ENCODE data around the gene ALG1L2.
"Not testable (repeated sequence)": the region's sequence is repeated elsewhere in the genome, so short reads cannot be mapped to it uniquely, and the experiment has no call there.

The ALG1L2 gene

GRCh38 chr3:130094491-130094941 is 12.9 kb downstream of the ALG1L2 start:
- H3K36me3 ChIP-seq (ENCODE audit: control insufficient read depth, insufficient read depth, low read length); H3K27me3 ChIP-seq (ENCODE audit: control insufficient read depth, insufficient read depth, low read length); H3K27ac ChIP-seq (ENCODE audit: low read depth, low read length); H3K9me3 ChIP-seq (ENCODE audit: control insufficient read depth, insufficient read depth, low read depth, low read length); H3K9ac ChIP-seq (ENCODE audit: low read length): not testable (repeated sequence)
- H3K4me3 ChIP-seq (ENCODE audit: low read depth, low read length), result 0 out of 2 replicates have a peak overlapping the region, but pooled peaks have one; percentile 8
- peaks cover 18% of the 10 kb centered on the region for H3K4me1 ChIP-seq (ENCODE audit: control insufficient read depth, insufficient read depth, low read length)

- H3K27ac ChIP-seq (ENCODE audit: low read depth, low read length); H3K36me3 ChIP-seq (ENCODE audit: control insufficient read depth, insufficient read depth, low read length); H3K9me3 ChIP-seq (ENCODE audit: control insufficient read depth, insufficient read depth, low read depth, low read length); H3K9ac ChIP-seq (ENCODE audit: low read length); H3K4me3 ChIP-seq (ENCODE audit: low read depth, low read length); H3K27me3 ChIP-seq (ENCODE audit: control insufficient read depth, insufficient read depth, low read length): not testable (repeated sequence)
- H3K4me1 ChIP-seq (ENCODE audit: control insufficient read depth, insufficient read depth, low read length), result peaks cover 18% of the 10 kb centered on the region
Measured at GRCh38 chr3:130095858-130096257, 14.2 kb downstream of the ALG1L2 start.

- not testable (repeated sequence) for H3K9ac ChIP-seq (ENCODE audit: low read length)
- peaks cover 18% of the 10 kb centered on the region for H3K4me1 ChIP-seq (ENCODE audit: control insufficient read depth, insufficient read depth, low read length)
Measured at GRCh38 chr3:130097096-130097495, 15.5 kb downstream of the ALG1L2 start.

GRCh38 chr3:130097690-130098638 is 16.3 kb downstream of the ALG1L2 start:
- H3K9me3 ChIP-seq (ENCODE audit: control insufficient read depth, insufficient read depth, low read depth, low read length); H3K36me3 ChIP-seq (ENCODE audit: control insufficient read depth, insufficient read depth, low read length); H3K4me3 ChIP-seq (ENCODE audit: low read depth, low read length); H3K9ac ChIP-seq (ENCODE audit: low read length); H3K27me3 ChIP-seq (ENCODE audit: control insufficient read depth, insufficient read depth, low read length); H3K27ac ChIP-seq (ENCODE audit: low read depth, low read length): not testable (repeated sequence)
- H3K4me1 ChIP-seq (ENCODE audit: control insufficient read depth, insufficient read depth, low read length), result peaks cover 18% of the 10 kb centered on the region

More at GRCh38 chr3:130097096-130097495, 15.5 kb downstream of the ALG1L2 start:
- not testable (repeated sequence) for H3K4me3 ChIP-seq (ENCODE audit: low read depth, low read length); H3K27me3 ChIP-seq (ENCODE audit: control insufficient read depth, insufficient read depth, low read length); H3K9me3 ChIP-seq (ENCODE audit: control insufficient read depth, insufficient read depth, low read depth, low read length); H3K36me3 ChIP-seq (ENCODE audit: control insufficient read depth, insufficient read depth, low read length); H3K27ac ChIP-seq (ENCODE audit: low read depth, low read length)

GRCh38 chr3:130098639-130099385 is 17.2 kb downstream of the ALG1L2 start:
- peaks cover 14% of the 10 kb centered on the region for H3K4me1 ChIP-seq (ENCODE audit: control insufficient read depth, insufficient read depth, low read length)
- H3K36me3 ChIP-seq (ENCODE audit: control insufficient read depth, insufficient read depth, low read length); H3K27ac ChIP-seq (ENCODE audit: low read depth, low read length); H3K4me3 ChIP-seq (ENCODE audit: low read depth, low read length); H3K9me3 ChIP-seq (ENCODE audit: control insufficient read depth, insufficient read depth, low read depth, low read length); H3K9ac ChIP-seq (ENCODE audit: low read length); H3K27me3 ChIP-seq (ENCODE audit: control insufficient read depth, insufficient read depth, low read length): not testable (repeated sequence)

GRCh38 chr3:130102545-130102944 is 20.9 kb downstream of the ALG1L2 start:
- H3K9ac ChIP-seq (ENCODE audit: low read length); H3K4me1 ChIP-seq (ENCODE audit: control insufficient read depth, insufficient read depth, low read length): not testable (repeated sequence)

GRCh38 chr3:130104191-130104590 is 22.6 kb downstream of the ALG1L2 start:
- H3K9me3 ChIP-seq (ENCODE audit: control insufficient read depth, insufficient read depth, low read depth, low read length); H3K36me3 ChIP-seq (ENCODE audit: control insufficient read depth, insufficient read depth, low read length); H3K9ac ChIP-seq (ENCODE audit: low read length); H3K4me1 ChIP-seq (ENCODE audit: control insufficient read depth, insufficient read depth, low read length); H3K27ac ChIP-seq (ENCODE audit: low read depth, low read length); H3K4me3 ChIP-seq (ENCODE audit: low read depth, low read length); H3K27me3 ChIP-seq (ENCODE audit: control insufficient read depth, insufficient read depth, low read length): not testable (repeated sequence)

More at GRCh38 chr3:130102545-130102944, 20.9 kb downstream of the ALG1L2 start:
- not testable (repeated sequence) for H3K27ac ChIP-seq (ENCODE audit: low read depth, low read length); H3K36me3 ChIP-seq (ENCODE audit: control insufficient read depth, insufficient read depth, low read length); H3K9me3 ChIP-seq (ENCODE audit: control insufficient read depth, insufficient read depth, low read depth, low read length); H3K27me3 ChIP-seq (ENCODE audit: control insufficient read depth, insufficient read depth, low read length); H3K4me3 ChIP-seq (ENCODE audit: low read depth, low read length)

GRCh38 chr3:130107333-130107995 is 25.8 kb downstream of the ALG1L2 start:
- H3K27ac ChIP-seq (ENCODE audit: low read depth, low read length); H3K4me3 ChIP-seq (ENCODE audit: low read depth, low read length); H3K27me3 ChIP-seq (ENCODE audit: control insufficient read depth, insufficient read depth, low read length); H3K36me3 ChIP-seq (ENCODE audit: control insufficient read depth, insufficient read depth, low read length); H3K9ac ChIP-seq (ENCODE audit: low read length); H3K9me3 ChIP-seq (ENCODE audit: control insufficient read depth, insufficient read depth, low read depth, low read length); H3K4me1 ChIP-seq (ENCODE audit: control insufficient read depth, insufficient read depth, low read length): not testable (repeated sequence)

GRCh38 chr3:130108836-130109585 is 27.4 kb downstream of the ALG1L2 start:
- not testable (repeated sequence) for H3K4me3 ChIP-seq (ENCODE audit: low read depth, low read length); H3K4me1 ChIP-seq (ENCODE audit: control insufficient read depth, insufficient read depth, low read length); H3K27ac ChIP-seq (ENCODE audit: low read depth, low read length); H3K9ac ChIP-seq (ENCODE audit: low read length); H3K9me3 ChIP-seq (ENCODE audit: control insufficient read depth, insufficient read depth, low read depth, low read length); H3K36me3 ChIP-seq (ENCODE audit: control insufficient read depth, insufficient read depth, low read length); H3K27me3 ChIP-seq (ENCODE audit: control insufficient read depth, insufficient read depth, low read length)

GRCh38 chr3:130110386-130111169 is 28.9 kb downstream of the ALG1L2 start:
- H3K27me3 ChIP-seq (ENCODE audit: control insufficient read depth, insufficient read depth, low read length); H3K4me1 ChIP-seq (ENCODE audit: control insufficient read depth, insufficient read depth, low read length); H3K36me3 ChIP-seq (ENCODE audit: control insufficient read depth, insufficient read depth, low read length); H3K9me3 ChIP-seq (ENCODE audit: control insufficient read depth, insufficient read depth, low read depth, low read length): not testable (repeated sequence)
- Histone ChIP-seq H3K4me3 (ENCODE audit: low read depth, low read length) (peak overlapping the region; percentile 68), H3K27ac (ENCODE audit: low read depth, low read length) (peak overlapping the region; percentile 70; the same call in 1 of the 2 replicates), H3K9ac (ENCODE audit: low read length) (peak overlapping the region; percentile 81)
